Ishikawa (cell line): ENCODE measurements around the gene BTNL3.

Experiments
- CEBPB ChIP-seq: IDR thresholded peaks from 2 replicates; pipeline ENCODE4 v1.6.1; 2012
- CREB1 ChIP-seq: IDR thresholded peaks from 2 replicates; pipeline ENCODE4 v1.6.1; 2012; ENCODE audit warnings: low read depth
- EGR1 ChIP-seq: IDR thresholded peaks from 2 replicates; pipeline ENCODE4 v1.6.1; 2012
- EP300 ChIP-seq: IDR thresholded peaks from 2 replicates; pipeline ENCODE4 v1.6.1; 2012; ENCODE audit warnings: borderline replicate concordance
- FOXM1 ChIP-seq: IDR thresholded peaks from 2 replicates; pipeline ENCODE4 v1.6.1; 2012; ENCODE audit warnings: low read depth, borderline replicate concordance
- RAD21 ChIP-seq: IDR thresholded peaks from 2 replicates; pipeline ENCODE4 v1.6.1; 2012; ENCODE audit warnings: low read depth
- REST ChIP-seq: IDR thresholded peaks from 2 replicates; pipeline ENCODE4 v1.6.1; 2012; ENCODE audit warnings: low read depth, mild to moderate bottlenecking
- TCF12 ChIP-seq: IDR thresholded peaks from 2 replicates; pipeline ENCODE4 v1.6.1; 2012; ENCODE audit warnings: low read depth
- YY1 ChIP-seq: IDR thresholded peaks from 2 replicates; pipeline ENCODE4 v1.6.1; 2012; ENCODE audit warnings: low read depth
- TF ChIP-seq, protein P1 (sequence below): IDR thresholded peaks from 2 replicates; pipeline ENCODE4 v1.6.1; 2012

- TF ChIP-seq, protein P1, sequence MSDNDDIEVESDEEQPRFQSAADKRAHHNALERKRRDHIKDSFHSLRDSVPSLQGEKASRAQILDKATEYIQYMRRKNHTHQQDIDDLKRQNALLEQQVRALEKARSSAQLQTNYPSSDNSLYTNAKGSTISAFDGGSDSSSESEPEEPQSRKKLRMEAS: no peak
- TF ChIP-seq RAD21 (no peak), CEBPB (no peak), FOXM1 (no peak), CREB1 (no peak), EP300 (no peak), YY1 (no peak), REST (no peak), TCF12 (no peak), EGR1 (no peak)
Observed at GRCh38 chr5:180959661-180960060, 29.0 kb upstream of the BTNL3 start.
